Lower leg skin (tissue), 4 donors: ENCODE measurements around the gene WBP1L. TPM values are rescaled to one million over a fixed set of nuclear protein-coding genes. Genes with fewer than 3 reads are reported as not detected.
"Not testable (repeated sequence)": the region's sequence is repeated elsewhere in the genome, so short reads cannot be mapped to it uniquely, and the experiment has no call there.

Experiments used
- DNase-seq, 2 donors: peaks; one replicate each; pipeline ENCODE4 v3.0.0-alpha.2; 2019; ENCODE audit warnings: low spot score in 2 of 2
- H3K4me3 ChIP-seq: fragments of 200-600 bp; sonication (generic); 2 replicates; pipeline ENCODE4 v1.5.1; 2017; ENCODE audit warnings: mild to moderate bottlenecking, low read depth; ENCODE audit not compliant: poor library complexity, severe bottlenecking
- POLR2A ChIP-seq, 2 donors: fragments of 450-650 bp; IDR thresholded peaks; one replicate each; pipeline ENCODE4 v1.6.1; 2016 to 2017; ENCODE audit warnings: antibody characterized with exemption in 2 of 2, mild to moderate bottlenecking in 1 of 2, moderate library complexity in 1 of 2
- WGBS, 2 donors: methylation state at CpG; one replicate each; pipeline ENCODE4 v1.1.5; 2018; 5-methylcytosine and 5-hydroxymethylcytosine counted together
- intact Hi-C: fragments of 100-400 bp; cut with DNase I; formaldehyde crosslinking; loops from one replicate; pipeline ENCODE4 v1.15.0; 2023; ENCODE audit warnings: low total_unique reads
- total RNA-seq, 4 donors: library from RNA; depleted of rRNA; stranded (reverse); fragments of >200 nt; gene quantifications; one replicate each; pipeline ENCODE4 v1.1.0, GENCODE V29; 2016
- TF ChIP-seq, protein P1 (sequence below), 3 donors: fragments of 450-650 bp; IDR thresholded peaks; one replicate each; pipeline ENCODE4 v1.5.1; 2016; ENCODE audit warnings: antibody characterized with exemption in 3 of 3, mild to moderate bottlenecking in 3 of 3, moderate library complexity in 2 of 3

Gene WBP1L
- total RNA-seq, 4 donors from 2014 or later: 144 to 171 (median 163) TPM

DNA sequence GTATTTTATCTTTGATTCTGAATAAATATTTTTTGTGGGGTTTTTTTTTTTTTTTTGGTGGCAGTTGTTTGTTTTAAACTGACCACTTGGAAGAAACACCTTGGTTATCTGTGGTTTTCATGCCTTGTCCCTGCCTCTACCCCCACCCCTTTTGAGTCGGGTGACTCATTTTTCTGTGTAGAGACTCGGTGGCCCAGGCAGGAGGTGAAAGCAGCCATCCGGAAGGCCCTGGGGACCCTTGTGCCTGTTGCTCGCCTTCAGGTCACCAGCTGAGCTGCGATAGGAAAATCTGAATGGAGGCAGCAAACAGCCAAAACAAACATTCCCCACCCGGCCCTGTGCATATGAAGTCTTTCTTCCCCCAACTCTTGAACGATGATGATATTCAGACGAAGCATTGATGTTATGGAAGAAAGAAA is 70.7 kb downstream of the WBP1L start:
- H3K4me3 ChIP-seq: no peak overlapping the region
- intact Hi-C loops: loop anchor here (10.0 kb wide), 1 partner anchor 60 kb away; no protein-coding TSS in a partner anchor
- WGBS, 2 donors: 64 to 74% methylated on average over 8 of the region's 8 CpGs
- no peak for DNase-seq
- TF ChIP-seq POLR2A (IDR thresholded peaks at IDR 0.05): no peak
- TF ChIP-seq, protein P1, sequence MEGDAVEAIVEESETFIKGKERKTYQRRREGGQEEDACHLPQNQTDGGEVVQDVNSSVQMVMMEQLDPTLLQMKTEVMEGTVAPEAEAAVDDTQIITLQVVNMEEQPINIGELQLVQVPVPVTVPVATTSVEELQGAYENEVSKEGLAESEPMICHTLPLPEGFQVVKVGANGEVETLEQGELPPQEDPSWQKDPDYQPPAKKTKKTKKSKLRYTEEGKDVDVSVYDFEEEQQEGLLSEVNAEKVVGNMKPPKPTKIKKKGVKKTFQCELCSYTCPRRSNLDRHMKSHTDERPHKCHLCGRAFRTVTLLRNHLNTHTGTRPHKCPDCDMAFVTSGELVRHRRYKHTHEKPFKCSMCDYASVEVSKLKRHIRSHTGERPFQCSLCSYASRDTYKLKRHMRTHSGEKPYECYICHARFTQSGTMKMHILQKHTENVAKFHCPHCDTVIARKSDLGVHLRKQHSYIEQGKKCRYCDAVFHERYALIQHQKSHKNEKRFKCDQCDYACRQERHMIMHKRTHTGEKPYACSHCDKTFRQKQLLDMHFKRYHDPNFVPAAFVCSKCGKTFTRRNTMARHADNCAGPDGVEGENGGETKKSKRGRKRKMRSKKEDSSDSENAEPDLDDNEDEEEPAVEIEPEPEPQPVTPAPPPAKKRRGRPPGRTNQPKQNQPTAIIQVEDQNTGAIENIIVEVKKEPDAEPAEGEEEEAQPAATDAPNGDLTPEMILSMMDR (IDR thresholded peaks at IDR 0.05): no peak

DNA sequence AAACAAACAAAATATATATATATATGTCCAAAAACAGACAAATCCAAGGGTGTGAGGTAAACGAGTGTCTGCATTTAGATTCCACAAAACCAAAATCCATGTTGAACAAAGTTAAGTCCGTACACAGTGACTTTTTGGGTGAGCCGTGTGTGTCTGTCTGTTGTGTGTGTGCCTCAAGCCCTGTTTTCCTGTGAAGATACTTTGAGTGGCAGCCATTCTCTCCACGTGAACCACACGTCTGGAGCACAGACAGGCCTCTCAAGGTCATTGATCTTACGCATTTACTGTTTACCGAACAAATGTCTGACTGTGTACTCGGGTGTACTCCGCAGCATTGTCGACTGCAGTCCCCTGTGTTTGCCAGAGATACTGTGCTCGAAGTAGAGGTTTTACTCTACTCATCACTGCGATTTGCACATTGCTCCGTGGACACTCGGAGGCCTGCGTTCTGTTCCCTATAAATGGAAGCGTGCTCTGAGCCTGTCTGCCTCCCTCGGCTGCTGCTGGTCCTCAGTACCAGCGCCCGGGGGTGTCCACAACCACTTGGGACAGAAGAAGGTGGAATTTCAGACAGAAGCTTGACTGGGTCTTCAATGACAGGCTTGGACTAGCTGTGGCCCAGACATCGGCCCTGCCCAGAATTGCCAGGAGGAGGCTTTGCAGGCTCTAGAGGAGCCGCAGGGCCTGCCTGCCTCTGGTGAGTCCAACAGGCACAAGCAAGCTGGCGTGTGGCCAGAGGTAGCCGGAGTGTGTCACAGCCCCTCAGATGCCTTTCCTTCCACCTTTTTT is 71.3 kb downstream of the WBP1L start:
- DNase-seq: peak; percentile 49 to 90
- no peak overlapping the region for H3K4me3 ChIP-seq
- TF ChIP-seq POLR2A (IDR thresholded peaks at IDR 0.05): no peak
- TF ChIP-seq, protein P1 (IDR thresholded peaks at IDR 0.05): no peak
- intact Hi-C loops: loop anchor here (10.0 kb wide), 1 partner anchor 60 kb away; no protein-coding TSS in a partner anchor
- 77 to 79% methylated on average over 23 of the region's 23 CpGs for WGBS, 2 donors

DNA sequence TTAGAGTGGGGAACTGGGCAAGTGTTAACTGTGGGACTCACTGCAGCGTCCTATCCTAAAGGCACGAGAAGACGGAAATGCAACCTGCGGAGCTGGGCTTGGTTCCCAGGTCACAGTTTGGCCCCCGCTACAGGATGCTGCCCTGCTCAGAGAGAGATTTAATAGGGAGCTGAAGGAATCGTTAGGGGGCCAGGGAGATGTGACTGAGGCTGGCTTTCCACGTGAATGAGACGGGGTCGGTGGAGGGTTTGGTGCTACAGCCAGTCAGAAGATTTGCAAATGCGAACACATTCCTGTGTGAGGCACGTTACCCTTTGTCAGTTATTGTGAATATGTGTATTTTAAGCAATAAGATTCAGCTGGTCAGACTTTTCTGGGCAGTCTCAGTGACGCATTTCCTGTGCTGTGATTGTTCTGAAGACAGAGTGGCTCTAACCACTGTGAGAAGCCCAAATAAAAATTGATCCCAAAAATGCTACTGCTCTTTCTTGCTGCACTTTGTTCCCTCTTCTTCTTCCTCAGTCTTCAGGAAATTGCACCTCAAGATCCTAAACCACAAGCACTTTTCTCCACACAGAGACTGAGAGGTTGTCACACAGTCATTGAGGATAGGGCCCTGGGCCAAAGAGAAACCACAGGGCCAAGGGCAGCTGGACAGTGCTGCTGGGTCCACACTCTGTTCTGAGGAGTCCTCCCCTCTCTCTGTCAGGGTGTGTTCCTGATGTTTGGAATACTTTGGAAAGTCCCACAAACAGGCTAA is 72.2 kb downstream of the WBP1L start:
- intact Hi-C loops: loop anchor here (10.0 kb wide), 1 partner anchor 61 kb away; no protein-coding TSS in a partner anchor
- 43 to 47% methylated on average over 12 of the region's 12 CpGs for WGBS, 2 donors
- TF ChIP-seq, protein P1 (IDR thresholded peaks at IDR 0.05): no peak
- no peak for TF ChIP-seq POLR2A (IDR thresholded peaks at IDR 0.05)
- peak in 1 of 2 donors; percentile 66 for DNase-seq
- no peak overlapping the region for H3K4me3 ChIP-seq

DNA sequence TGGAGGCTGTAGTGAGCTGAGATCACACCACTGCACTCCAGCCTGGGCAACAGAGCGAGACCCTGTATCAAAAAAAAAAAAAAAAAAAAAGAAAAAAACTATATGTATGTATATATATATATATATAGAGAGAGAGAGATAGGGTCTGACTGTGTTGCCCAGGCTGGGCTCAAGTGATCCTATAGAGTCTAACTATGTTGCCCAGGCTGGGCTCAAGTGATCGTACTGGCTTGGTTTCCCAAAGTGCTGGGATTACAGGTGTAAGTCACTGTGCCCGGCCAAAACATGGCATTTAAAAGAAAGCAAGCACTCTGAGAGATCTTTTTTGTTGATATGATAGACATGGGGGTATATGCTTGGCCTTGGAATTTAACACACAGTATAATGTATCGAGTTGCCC is 73.4 kb downstream of the WBP1L start:
- intact Hi-C loops: loop anchor here (10.0 kb wide), 1 partner anchor 62 kb away; no protein-coding TSS in a partner anchor
- TF ChIP-seq, protein P1 (IDR thresholded peaks at IDR 0.05): no peak
- no peak for TF ChIP-seq POLR2A (IDR thresholded peaks at IDR 0.05)
- no peak overlapping the region for H3K4me3 ChIP-seq
- 97 to 99% methylated on average over 4 of the region's 4 CpGs for WGBS, 2 donors
- no peak for DNase-seq

DNA sequence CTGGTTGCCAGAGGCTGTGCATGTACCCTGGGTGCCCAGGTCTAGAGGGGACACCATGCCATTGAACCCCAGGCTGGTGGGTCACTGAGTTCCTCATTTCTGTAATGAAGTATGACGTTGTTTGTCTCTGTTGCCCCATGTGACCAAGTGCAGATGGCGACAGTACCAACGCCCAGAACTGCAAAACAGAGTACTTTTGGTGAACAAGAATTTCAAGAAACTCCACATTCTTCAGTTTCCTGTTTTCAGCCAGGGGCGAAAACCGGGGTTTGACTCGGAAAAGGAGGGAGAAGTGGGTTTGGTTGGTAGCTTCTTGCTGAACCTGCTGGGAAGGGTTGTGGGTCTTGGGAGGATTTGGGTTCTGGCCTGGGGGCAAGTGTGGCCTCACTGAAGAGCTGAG is 75.3 kb downstream of the WBP1L start:
- peak in 1 of 2 donors; percentile 66 for DNase-seq
- intact Hi-C loops: loop anchor here (10.0 kb wide), 1 partner anchor 64 kb away; no protein-coding TSS in a partner anchor
- 38 to 43% methylated on average over 6 of the region's 6 CpGs for WGBS, 2 donors
- no peak overlapping the region for H3K4me3 ChIP-seq
- TF ChIP-seq POLR2A (IDR thresholded peaks at IDR 0.05): no peak
- TF ChIP-seq, protein P1 (IDR thresholded peaks at IDR 0.05): no peak

DNA sequence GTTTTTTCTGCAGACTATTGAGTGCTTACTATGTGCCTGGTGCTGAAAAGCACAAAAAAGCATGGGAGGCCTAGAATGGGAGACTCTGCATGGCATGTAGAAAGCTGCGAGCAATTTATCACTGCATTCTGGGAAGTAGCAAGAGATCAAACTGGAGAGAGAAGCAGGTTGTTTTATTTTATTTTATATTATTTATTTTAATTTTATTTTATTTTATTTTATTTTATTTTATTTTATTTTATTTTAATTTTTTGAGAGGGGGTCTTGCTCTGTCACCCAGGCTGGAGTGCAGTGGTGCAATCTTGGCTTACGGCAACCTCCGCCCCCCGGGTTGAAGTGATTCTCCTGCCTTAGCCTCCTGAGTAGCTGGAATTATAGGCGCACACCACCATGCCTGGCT is 76.3 kb downstream of the WBP1L start:
- DNase-seq, H3K4me3 ChIP-seq, intact Hi-C loops: not testable (repeated sequence)
- WGBS, 2 donors: 92 to 95% methylated on average over 5 of the region's 5 CpGs
